Esophagus squamous epithelium (tissue), 4 donors: ENCODE results near the gene FBLIM1.

ENCODE experiments used
- POLR2A ChIP-seq, 4 donors: fragments of 450-650 bp; IDR thresholded peaks; one replicate each; pipeline ENCODE4 v1.6.1; 2017; ENCODE audit warnings: antibody characterized with exemption in 4 of 4, mild to moderate bottlenecking in 4 of 4, moderate library complexity in 3 of 4
- TF ChIP-seq, protein P1 (sequence below), 6 experiments: fragments of 450-650 bp in 4 of 6; fragments of 200-600 bp in 2 of 6; sonication (generic) in 2 of 6; IDR thresholded peaks; one replicate each; pipeline ENCODE4 v1.5.1; 2016 to 2019; ENCODE audit warnings: antibody characterized with exemption in 6 of 6, mild to moderate bottlenecking in 4 of 6, moderate library complexity in 4 of 6

DNA sequence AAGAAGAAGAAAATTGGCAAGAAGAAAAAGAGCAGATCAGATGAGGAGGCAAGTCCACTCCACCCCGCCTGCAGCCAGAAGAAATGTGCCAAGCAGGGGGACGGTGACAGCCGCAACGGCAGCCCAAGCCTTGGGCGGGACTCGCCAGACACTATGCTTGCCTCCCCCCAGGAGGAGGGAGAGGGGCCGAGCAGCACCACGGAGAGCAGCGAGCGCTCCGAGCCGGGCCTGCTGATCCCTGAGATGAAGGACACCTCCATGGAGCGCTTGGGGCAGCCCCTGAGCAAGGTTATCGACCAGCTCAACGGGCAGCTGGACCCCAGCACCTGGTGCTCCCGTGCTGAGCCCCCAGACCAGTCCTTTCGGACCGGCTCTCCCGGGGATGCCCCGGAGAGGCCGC lies 31.6 kb upstream of the FBLIM1 start:
- TF ChIP-seq POLR2A (IDR thresholded peaks at IDR 0.05) = no peak
- TF ChIP-seq, protein P1, sequence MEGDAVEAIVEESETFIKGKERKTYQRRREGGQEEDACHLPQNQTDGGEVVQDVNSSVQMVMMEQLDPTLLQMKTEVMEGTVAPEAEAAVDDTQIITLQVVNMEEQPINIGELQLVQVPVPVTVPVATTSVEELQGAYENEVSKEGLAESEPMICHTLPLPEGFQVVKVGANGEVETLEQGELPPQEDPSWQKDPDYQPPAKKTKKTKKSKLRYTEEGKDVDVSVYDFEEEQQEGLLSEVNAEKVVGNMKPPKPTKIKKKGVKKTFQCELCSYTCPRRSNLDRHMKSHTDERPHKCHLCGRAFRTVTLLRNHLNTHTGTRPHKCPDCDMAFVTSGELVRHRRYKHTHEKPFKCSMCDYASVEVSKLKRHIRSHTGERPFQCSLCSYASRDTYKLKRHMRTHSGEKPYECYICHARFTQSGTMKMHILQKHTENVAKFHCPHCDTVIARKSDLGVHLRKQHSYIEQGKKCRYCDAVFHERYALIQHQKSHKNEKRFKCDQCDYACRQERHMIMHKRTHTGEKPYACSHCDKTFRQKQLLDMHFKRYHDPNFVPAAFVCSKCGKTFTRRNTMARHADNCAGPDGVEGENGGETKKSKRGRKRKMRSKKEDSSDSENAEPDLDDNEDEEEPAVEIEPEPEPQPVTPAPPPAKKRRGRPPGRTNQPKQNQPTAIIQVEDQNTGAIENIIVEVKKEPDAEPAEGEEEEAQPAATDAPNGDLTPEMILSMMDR (IDR thresholded peaks at IDR 0.05) = no peak
